ENCODE data around the gene BCL2L12.

BCL2L12 gene

DNA sequence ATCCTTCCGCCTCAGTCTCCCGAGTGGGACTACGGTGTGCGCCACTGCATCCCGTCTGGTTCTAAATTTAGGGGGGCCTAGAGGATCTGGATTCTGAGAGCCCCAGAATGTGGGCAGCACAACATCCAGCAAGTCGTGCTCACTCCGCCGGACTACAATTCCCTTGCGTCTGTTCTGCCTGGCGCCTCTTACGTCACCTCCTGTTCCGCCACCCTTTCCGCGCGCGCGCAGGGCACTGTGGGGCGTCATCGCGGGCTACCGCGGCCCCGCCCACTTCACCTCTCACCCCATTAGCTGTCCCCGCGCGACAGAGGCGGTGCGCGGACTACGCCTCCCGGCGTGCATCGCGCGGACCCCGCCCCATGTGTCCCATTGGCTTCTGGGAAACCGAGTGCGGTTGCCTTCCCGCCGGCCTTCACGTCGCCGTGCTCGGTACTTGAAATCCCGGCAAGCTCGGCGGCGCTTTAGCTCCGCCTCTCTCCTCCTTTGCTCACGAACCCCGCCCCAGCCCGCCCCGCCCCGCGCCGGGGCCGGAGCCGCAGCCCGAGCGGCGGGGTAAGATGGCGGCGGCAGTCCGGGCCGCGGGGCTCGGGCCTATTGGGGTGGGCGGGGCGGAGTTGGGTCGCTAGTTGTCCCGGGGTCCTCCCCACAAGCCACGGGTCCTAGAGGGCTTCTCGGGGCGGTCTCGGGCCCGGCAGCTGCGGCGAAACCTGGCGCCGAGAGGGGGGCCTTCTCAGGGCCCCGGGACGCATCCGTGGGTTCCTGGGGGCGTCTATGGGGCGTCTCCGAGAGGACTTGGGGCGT lies 23.8 kb upstream of the BCL2L12 start, which contains the start of gene SCAF1 (continued):
- TF ChIP-seq ZNF2 (tag by site-specific recombination; IDR thresholded peaks at IDR 0.05) (no peak), ZNF76 (tag by site-specific recombination; IDR thresholded peaks at IDR 0.05; ENCODE audit: borderline replicate concordance, low read depth) (peak; percentile 100), ZNF350 (tag by site-specific recombination; IDR thresholded peaks at IDR 0.05) (no peak), YY1 (tag by site-specific recombination; IDR thresholded peaks at IDR 0.05) (0 out of 2 replicates have a peak, but pooled peaks have one; percentile 47), ZNF37A (tag by site-specific recombination; IDR thresholded peaks at IDR 0.05) (no peak), ZNF837 (tag by site-specific recombination; IDR thresholded peaks at IDR 0.05) (no peak), ZNF121 (tag by site-specific recombination; IDR thresholded peaks at IDR 0.05) (no peak), ZNF629 (tag by site-specific recombination; IDR thresholded peaks at IDR 0.05) (peak; percentile 96), ZNF311 (tag by site-specific recombination; IDR thresholded peaks at IDR 0.05; ENCODE audit: borderline replicate concordance) (no peak), ZNF335 (tag by site-specific recombination; conservative IDR thresholded peaks at IDR 0.05) (peak; percentile 81), ZBTB20 (tag by site-specific recombination; IDR thresholded peaks at IDR 0.05) (peak; percentile 7), ZBTB1 (tag by site-specific recombination; IDR thresholded peaks at IDR 0.05) (no peak), ZNF660 (tag by site-specific recombination; IDR thresholded peaks at IDR 0.05) (peak; percentile 18; the same call in 1 of the 2 replicates), EGR2 (tag by site-specific recombination; IDR thresholded peaks at IDR 0.05; ENCODE audit: low read depth) (0 out of 2 replicates have a peak, but pooled peaks have one; percentile 48), ZFP3 (tag by site-specific recombination; IDR thresholded peaks at IDR 0.05; ENCODE audit: low read depth) (no peak), ZNF433 (tag by site-specific recombination; IDR thresholded peaks at IDR 0.05; ENCODE audit: low read depth) (no peak), MEIS1 (CRISPR knock-in tag; IDR thresholded peaks at IDR 0.05; ENCODE audit: borderline replicate concordance) (no peak), ZNF776 (tag by site-specific recombination; IDR thresholded peaks at IDR 0.05; ENCODE audit: borderline replicate concordance) (no peak), ZNF843 (tag by site-specific recombination; IDR thresholded peaks at IDR 0.05) (peak; percentile 55; the same call in 1 of the 2 replicates)
- TF ChIP-seq, protein P1, sequence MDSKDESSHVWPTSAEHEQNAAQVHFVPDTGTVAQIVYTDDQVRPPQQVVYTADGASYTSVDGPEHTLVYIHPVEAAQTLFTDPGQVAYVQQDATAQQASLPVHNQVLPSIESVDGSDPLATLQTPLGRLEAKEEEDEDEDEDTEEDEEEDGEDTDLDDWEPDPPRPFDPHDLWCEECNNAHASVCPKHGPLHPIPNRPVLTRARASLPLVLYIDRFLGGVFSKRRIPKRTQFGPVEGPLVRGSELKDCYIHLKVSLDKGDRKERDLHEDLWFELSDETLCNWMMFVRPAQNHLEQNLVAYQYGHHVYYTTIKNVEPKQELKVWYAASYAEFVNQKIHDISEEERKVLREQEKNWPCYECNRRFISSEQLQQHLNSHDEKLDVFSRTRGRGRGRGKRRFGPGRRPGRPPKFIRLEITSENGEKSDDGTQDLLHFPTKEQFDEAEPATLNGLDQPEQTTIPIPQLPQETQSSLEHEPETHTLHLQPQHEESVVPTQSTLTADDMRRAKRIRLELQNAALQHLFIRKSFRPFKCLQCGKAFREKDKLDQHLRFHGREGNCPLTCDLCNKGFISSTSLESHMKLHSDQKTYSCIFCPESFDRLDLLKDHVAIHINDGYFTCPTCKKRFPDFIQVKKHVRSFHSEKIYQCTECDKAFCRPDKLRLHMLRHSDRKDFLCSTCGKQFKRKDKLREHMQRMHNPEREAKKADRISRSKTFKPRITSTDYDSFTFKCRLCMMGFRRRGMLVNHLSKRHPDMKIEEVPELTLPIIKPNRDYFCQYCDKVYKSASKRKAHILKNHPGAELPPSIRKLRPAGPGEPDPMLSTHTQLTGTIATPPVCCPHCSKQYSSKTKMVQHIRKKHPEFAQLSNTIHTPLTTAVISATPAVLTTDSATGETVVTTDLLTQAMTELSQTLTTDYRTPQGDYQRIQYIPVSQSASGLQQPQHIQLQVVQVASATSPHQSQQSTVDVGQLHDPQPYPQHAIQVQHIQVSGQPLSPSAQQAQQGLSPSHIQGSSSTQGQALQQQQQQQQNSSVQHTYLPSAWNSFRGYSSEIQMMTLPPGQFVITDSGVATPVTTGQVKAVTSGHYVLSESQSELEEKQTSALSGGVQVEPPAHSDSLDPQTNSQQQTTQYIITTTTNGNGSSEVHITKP (tag by site-specific recombination; IDR thresholded peaks at IDR 0.05): peak; percentile 48; the same call in 1 of the 2 replicates
- TF ChIP-seq, protein P2, sequence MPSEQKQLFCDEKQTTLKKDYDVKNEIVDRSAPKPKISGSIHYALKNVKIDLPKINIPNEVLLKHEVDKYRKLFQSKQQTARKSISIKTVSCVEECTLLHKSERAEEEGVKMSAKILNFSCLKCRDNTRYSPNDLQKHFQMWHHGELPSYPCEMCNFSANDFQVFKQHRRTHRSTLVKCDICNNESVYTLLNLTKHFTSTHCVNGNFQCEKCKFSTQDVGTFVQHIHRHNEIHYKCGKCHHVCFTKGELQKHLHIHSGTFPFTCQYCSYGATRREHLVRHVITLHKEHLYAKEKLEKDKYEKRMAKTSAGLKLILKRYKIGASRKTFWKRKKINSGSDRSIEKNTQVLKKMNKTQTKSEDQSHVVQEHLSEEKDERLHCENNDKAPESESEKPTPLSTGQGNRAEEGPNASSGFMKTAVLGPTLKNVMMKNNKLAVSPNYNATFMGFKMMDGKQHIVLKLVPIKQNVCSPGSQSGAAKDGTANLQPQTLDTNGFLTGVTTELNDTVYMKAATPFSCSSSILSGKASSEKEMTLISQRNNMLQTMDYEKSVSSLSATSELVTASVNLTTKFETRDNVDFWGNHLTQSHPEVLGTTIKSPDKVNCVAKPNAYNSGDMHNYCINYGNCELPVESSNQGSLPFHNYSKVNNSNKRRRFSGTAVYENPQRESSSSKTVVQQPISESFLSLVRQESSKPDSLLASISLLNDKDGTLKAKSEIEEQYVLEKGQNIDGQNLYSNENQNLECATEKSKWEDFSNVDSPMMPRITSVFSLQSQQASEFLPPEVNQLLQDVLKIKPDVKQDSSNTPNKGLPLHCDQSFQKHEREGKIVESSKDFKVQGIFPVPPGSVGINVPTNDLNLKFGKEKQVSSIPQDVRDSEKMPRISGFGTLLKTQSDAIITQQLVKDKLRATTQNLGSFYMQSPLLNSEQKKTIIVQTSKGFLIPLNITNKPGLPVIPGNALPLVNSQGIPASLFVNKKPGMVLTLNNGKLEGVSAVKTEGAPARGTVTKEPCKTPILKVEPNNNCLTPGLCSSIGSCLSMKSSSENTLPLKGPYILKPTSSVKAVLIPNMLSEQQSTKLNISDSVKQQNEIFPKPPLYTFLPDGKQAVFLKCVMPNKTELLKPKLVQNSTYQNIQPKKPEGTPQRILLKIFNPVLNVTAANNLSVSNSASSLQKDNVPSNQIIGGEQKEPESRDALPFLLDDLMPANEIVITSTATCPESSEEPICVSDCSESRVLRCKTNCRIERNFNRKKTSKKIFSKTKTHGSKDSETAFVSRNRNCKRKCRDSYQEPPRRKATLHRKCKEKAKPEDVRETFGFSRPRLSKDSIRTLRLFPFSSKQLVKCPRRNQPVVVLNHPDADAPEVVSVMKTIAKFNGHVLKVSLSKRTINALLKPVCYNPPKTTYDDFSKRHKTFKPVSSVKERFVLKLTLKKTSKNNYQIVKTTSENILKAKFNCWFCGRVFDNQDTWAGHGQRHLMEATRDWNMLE (tag by site-specific recombination; conservative IDR thresholded peaks at IDR 0.05; ENCODE audit: low read depth): peak; percentile 44
- TF ChIP-seq, protein P3, sequence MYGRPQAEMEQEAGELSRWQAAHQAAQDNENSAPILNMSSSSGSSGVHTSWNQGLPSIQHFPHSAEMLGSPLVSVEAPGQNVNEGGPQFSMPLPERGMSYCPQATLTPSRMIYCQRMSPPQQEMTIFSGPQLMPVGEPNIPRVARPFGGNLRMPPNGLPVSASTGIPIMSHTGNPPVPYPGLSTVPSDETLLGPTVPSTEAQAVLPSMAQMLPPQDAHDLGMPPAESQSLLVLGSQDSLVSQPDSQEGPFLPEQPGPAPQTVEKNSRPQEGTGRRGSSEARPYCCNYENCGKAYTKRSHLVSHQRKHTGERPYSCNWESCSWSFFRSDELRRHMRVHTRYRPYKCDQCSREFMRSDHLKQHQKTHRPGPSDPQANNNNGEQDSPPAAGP (tag by site-specific recombination; IDR thresholded peaks at IDR 0.05): peak; percentile 50; the same call in 1 of the 2 replicates
- TF ChIP-seq, protein P4, sequence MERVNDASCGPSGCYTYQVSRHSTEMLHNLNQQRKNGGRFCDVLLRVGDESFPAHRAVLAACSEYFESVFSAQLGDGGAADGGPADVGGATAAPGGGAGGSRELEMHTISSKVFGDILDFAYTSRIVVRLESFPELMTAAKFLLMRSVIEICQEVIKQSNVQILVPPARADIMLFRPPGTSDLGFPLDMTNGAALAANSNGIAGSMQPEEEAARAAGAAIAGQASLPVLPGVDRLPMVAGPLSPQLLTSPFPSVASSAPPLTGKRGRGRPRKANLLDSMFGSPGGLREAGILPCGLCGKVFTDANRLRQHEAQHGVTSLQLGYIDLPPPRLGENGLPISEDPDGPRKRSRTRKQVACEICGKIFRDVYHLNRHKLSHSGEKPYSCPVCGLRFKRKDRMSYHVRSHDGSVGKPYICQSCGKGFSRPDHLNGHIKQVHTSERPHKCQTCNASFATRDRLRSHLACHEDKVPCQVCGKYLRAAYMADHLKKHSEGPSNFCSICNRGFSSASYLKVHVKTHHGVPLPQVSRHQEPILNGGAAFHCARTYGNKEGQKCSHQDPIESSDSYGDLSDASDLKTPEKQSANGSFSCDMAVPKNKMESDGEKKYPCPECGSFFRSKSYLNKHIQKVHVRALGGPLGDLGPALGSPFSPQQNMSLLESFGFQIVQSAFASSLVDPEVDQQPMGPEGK (tag by site-specific recombination; IDR thresholded peaks at IDR 0.05): peak; percentile 45; the same call in 1 of the 2 replicates
- TF ChIP-seq, protein P5, sequence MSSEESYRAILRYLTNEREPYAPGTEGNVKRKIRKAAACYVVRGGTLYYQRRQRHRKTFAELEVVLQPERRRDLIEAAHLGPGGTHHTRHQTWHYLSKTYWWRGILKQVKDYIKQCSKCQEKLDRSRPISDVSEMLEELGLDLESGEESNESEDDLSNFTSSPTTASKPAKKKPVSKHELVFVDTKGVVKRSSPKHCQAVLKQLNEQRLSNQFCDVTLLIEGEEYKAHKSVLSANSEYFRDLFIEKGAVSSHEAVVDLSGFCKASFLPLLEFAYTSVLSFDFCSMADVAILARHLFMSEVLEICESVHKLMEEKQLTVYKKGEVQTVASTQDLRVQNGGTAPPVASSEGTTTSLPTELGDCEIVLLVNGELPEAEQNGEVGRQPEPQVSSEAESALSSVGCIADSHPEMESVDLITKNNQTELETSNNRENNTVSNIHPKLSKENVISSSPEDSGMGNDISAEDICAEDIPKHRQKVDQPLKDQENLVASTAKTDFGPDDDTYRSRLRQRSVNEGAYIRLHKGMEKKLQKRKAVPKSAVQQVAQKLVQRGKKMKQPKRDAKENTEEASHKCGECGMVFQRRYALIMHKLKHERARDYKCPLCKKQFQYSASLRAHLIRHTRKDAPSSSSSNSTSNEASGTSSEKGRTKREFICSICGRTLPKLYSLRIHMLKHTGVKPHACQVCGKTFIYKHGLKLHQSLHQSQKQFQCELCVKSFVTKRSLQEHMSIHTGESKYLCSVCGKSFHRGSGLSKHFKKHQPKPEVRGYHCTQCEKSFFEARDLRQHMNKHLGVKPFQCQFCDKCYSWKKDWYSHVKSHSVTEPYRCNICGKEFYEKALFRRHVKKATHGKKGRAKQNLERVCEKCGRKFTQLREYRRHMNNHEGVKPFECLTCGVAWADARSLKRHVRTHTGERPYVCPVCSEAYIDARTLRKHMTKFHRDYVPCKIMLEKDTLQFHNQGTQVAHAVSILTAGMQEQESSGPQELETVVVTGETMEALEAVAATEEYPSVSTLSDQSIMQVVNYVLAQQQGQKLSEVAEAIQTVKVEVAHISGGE (tag by site-specific recombination; conservative IDR thresholded peaks at IDR 0.05; ENCODE audit: low read depth): peak; percentile 89
